GM19240 (cell line): ENCODE data around the gene PTPN1.
"Not testable (repeated sequence)": the region's sequence is repeated elsewhere in the genome, so short reads cannot be mapped to it uniquely, and the experiment has no call there.

Source experiments
- DNase-seq: peaks from one replicate; pipeline ENCODE4 v3.0.0; 2011; ENCODE audit warnings: low spot score; ENCODE audit not compliant: insufficient read length

Gene PTPN1

GRCh38 chr20:50509923-50510705 is at the start of gene PTPN1:
Gene PTPN1 (plus strand): TSS chr20:50510383. CDS start chr20:50510528, 145 bp downstream.
- DNase-seq: peak; percentile 72

GRCh38 chr20:50460608-50461267 is 49.4 kb upstream of the PTPN1 start:
- DNase-seq: no peak

- no peak for DNase-seq
Measured at GRCh38 chr20:50462093-50462690, 48.0 kb upstream of the PTPN1 start.

GRCh38 chr20:50464026-50464724 is 46.0 kb upstream of the PTPN1 start:
- DNase-seq: peak; percentile 56

- DNase-seq: no peak
Measured at GRCh38 chr20:50464725-50465650, 45.2 kb upstream of the PTPN1 start.

- no peak for DNase-seq
Measured at GRCh38 chr20:50467174-50467573, 43.0 kb upstream of the PTPN1 start.

GRCh38 chr20:50467718-50468356 is 42.3 kb upstream of the PTPN1 start:
- DNase-seq: no peak

GRCh38 chr20:50468378-50468798 is 41.8 kb upstream of the PTPN1 start:
- no peak for DNase-seq

- DNase-seq: no peak
Measured at GRCh38 chr20:50469176-50469723, 40.9 kb upstream of the PTPN1 start.

- DNase-seq: no peak
Measured at GRCh38 chr20:50469796-50470195, 40.4 kb upstream of the PTPN1 start.

- no peak for DNase-seq
Measured at GRCh38 chr20:50470264-50470858, 39.8 kb upstream of the PTPN1 start.

GRCh38 chr20:50471231-50471630 is 39.0 kb upstream of the PTPN1 start:
- no peak for DNase-seq

GRCh38 chr20:50472693-50473664 is 37.2 kb upstream of the PTPN1 start:
- DNase-seq: no peak

GRCh38 chr20:50474356-50474755 is 35.8 kb upstream of the PTPN1 start:
- not testable (repeated sequence) for DNase-seq

- DNase-seq: no peak
Measured at GRCh38 chr20:50475681-50476292, 34.4 kb upstream of the PTPN1 start.

GRCh38 chr20:50477239-50477872 is 32.8 kb upstream of the PTPN1 start:
- no peak for DNase-seq
